HG02884 (cell line): ENCODE measurements around the gene EEF1A1.
"Not testable (repeated sequence)": the region's sequence is repeated elsewhere in the genome, so short reads cannot be mapped to it uniquely, and the experiment has no call there.

Experiments
- ATAC-seq: cut with Tn5 transposase; IDR thresholded peaks from one replicate; pipeline ENCODE4 v1.9.1; 2021; ENCODE audit warnings: mild to moderate bottlenecking, moderate library complexity; ENCODE audit not compliant: unreplicated experiment

Gene EEF1A1

GRCh38 chr6:73506246-73506645 lies 14.6 kb downstream of the EEF1A1 start:
- no peak for ATAC-seq

- not testable (repeated sequence) for ATAC-seq
Measured at GRCh38 chr6:73505705-73506104, 15.1 kb downstream of the EEF1A1 start.

DNA sequence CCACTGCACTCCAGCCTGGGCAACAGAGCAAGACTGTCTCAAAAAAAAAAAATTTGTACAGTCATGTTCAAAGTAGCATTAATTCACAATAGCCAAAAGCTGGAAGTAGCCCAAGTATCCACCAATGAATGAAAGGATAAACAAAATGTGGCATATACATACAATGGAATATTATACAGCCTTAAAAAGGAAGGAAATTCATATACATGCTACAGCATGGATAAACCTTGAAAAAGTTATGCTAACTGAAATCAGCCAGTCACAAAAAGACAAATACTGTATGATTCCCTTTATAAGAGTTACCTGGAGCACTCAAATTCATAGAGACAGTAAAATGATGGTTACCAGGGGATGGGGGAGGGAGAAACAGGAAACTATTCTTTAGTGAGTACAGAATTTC lies 15.7 kb downstream of the EEF1A1 start:
- ATAC-seq, result no peak

GRCh38 chr6:73504160-73504559 lies 16.7 kb downstream of the EEF1A1 start:
- ATAC-seq, result no peak

GRCh38 chr6:73503027-73503772 lies 17.6 kb downstream of the EEF1A1 start:
- ATAC-seq, result no peak

DNA sequence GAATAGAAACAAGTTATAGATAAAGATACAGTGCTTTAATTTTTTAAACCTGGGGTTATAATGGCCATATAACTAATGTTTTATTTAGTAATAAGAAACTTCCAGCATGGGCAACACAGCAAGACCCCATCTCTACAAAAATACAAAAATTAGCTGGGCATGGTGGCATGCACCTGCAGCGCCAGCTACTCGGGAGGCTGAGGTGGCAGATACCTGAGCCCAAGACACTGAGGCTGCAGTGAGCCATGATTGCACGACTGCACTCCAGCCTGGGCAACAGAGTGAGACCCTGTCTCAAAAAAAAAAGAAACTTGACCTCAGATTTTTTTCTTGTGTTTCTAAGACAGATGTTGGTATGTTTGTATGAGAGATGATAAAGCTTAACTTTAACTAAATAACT lies 22.9 kb downstream of the EEF1A1 start:
- ATAC-seq, result no peak

DNA sequence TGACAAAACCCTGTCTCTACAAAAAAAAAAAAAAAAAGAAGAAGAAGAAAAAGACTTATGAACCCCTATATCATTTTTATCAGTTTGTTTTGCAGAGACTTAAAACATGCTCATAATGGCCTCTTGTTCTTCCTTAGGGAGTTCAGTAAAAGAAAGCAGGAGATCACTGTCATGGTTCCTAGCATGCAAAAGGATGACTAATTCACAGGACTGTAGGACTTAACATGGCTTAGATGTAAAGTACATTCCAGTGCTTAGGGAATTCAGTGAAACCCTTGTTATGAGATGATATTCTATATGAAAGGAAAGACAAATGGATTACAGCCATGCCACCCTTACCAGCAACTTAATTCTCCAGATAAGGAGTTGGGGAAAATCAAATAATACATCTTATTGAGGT lies 29.5 kb downstream of the EEF1A1 start:
- ATAC-seq, result no peak

- no peak for ATAC-seq
Measured at GRCh38 chr6:73487473-73487872, 33.4 kb downstream of the EEF1A1 start.

DNA sequence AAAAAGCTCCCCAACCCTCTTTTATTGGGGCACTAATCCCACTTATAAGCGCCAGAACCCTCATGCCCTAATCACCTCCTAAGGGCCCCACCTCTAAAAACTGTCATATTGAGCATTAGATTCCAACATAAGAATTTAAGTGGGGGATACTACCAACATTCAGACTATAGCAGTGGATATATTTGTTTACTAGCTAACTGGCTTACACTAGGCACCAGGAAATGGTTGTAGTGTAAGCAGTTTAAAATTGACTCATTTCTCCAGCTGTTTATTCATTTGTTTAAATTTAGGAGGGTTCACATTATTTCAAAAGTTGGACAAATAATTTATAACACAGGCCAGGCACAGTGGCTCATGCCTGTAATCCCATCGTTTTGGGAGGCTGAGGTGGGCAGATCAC lies 36.4 kb downstream of the EEF1A1 start:
- ATAC-seq, result no peak

DNA sequence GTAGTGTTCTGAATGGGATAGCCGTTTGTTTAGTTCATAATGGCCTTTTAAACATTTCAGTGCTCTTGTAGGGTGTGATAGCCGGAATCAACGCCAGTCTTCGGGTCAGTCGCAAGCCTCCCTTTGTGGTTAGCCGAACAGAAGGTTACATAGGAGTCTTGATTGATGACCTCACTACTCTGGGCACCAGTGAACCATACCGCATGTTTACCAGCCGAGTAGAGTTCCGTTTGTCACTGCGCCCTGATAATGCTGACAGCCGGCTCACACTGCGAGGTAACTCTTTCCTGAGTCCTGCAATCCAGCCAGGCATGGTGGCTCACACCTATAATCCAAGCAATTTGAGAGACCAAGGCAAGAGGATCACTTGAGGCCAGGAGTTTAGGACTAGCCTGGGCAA lies 38.9 kb downstream of the EEF1A1 start:
- no peak for ATAC-seq

DNA sequence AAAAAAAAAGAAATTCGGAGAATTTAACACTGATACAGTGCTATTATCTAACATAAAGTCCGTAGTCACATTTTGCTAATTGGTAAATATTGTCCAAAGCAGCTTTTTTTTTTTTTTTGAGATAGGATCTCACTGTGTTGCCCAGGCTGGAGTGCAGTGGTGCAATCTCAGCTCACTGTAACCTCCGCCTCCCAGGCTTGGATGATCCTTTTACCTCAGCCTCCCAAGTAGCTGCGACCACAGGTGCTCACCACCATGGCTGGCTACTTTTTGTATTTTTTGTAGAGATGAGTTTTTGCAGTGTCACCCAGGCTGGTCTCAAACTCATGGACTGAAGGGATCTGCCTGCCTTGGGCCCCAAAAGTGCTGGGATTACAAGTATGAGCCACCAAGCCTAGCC lies 43.4 kb downstream of the EEF1A1 start:
- ATAC-seq, result no peak

DNA sequence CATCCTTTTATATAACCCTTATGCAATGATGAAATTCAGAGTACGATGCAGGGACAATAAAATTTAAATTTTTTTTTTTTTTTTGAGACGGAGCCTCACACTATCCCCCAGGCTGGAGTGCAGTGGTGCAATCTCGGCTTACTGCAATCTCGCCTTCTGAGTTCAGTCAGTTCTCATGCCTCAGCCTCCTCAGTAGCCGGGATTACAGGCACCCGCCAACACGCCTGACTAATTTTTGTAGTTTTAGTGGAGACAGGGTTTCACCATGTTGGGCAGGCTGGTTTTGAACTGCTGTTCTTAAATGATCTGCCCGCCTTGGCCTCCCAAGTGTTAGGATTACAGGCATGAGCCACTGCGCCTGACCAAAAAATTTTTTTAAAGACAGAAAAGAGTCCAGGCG lies 44.1 kb downstream of the EEF1A1 start:
- no peak for ATAC-seq

DNA sequence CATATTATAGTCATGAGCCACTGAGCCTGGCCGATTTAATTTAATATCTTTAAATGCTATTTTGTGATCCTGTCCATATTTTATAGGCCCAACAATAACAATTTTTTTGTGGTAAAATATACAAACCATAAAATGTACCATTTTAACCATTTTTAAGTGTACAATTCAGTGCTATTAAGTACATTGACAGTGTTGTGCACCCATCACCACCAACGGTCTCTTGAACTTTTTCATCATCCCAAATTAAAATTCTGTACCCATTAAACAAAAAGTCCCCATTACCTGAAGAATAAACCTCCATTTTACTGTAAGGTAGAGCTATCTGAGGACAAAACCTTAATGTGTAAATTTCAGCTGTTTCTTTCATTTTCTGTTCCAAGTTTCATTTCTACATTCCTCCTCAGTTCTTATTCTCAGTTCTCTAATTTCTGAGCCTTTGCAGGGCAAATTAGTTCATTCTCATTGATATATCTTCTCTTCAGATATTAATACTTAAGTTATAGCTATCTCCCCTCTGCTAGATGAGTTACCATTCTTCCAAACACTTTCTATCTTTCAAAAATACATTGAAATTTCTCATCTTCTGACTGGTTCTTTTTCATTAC lies 49.0 kb downstream of the EEF1A1 start:
- ATAC-seq, result peak; percentile 96
